ENCODE data around the gene ADD2. TPM values are rescaled to one million over a fixed set of nuclear protein-coding genes. Genes with fewer than 3 reads are reported as not detected.

Gene ADD2
- total RNA-seq, 1 donor from 2014 or later: 4.8 TPM

DNA sequence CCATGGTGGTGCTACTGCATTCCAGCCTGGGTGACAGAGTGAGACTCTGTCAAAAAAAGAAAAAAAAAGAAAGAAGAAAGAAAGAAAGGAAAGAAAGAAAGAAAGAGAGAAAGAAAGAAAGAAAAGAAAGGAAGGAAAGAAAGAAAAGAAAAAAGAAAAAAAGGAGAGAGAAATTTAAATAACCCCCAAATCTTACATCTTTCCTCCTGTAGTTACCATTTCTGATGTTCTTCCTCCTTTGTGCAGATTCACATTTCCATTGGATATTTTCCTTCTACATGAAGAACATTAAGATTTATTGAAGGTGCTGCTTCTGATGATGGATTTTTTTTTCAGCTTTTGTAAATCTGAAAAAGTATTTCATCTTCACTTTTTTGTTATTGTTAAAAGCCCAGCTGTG, 117.0 kb downstream of the ADD2 start:
- Mint-ChIP-seq H3K9me3 (ENCODE audit: unreplicated experiment) (peaks cover 4% of the 10 kb centered on the region), H3K4me1 (ENCODE audit: low read depth, unreplicated experiment) (no peaks in the 10 kb centered on the region), H3K27me3 (ENCODE audit: low read depth, unreplicated experiment) (peaks cover 26% of the 10 kb centered on the region), H3K27ac (ENCODE audit: unreplicated experiment) (no peak overlapping the region), H3K4me3 (ENCODE audit: unreplicated experiment) (no peak overlapping the region), H3K36me3 (ENCODE audit: low read depth, unreplicated experiment) (no peaks in the 10 kb centered on the region)
- H3K9me3 ChIP-seq (ENCODE audit: insufficient read depth, low read depth, low read length): no peaks in the 10 kb centered on the region
- H2AFZ ChIP-seq (ENCODE audit: low read depth, low read length): no peak overlapping the region
- H3K36me3 ChIP-seq (ENCODE audit: insufficient read depth, low read length): no peaks in the 10 kb centered on the region
- no peak for TF ChIP-seq EZH2 (IDR thresholded peaks at IDR 0.05; ENCODE audit: insufficient read depth, low read length)
- TF ChIP-seq, protein P1, sequence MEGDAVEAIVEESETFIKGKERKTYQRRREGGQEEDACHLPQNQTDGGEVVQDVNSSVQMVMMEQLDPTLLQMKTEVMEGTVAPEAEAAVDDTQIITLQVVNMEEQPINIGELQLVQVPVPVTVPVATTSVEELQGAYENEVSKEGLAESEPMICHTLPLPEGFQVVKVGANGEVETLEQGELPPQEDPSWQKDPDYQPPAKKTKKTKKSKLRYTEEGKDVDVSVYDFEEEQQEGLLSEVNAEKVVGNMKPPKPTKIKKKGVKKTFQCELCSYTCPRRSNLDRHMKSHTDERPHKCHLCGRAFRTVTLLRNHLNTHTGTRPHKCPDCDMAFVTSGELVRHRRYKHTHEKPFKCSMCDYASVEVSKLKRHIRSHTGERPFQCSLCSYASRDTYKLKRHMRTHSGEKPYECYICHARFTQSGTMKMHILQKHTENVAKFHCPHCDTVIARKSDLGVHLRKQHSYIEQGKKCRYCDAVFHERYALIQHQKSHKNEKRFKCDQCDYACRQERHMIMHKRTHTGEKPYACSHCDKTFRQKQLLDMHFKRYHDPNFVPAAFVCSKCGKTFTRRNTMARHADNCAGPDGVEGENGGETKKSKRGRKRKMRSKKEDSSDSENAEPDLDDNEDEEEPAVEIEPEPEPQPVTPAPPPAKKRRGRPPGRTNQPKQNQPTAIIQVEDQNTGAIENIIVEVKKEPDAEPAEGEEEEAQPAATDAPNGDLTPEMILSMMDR (IDR thresholded peaks at IDR 0.05; ENCODE audit: insufficient read depth, low read depth, low read length): no peak
- H3K4me2 ChIP-seq (ENCODE audit: low read length): no peak overlapping the region
- peaks cover 18% of the 10 kb centered on the region for H3K27me3 ChIP-seq (ENCODE audit: insufficient read depth, low read length)
- DNase-seq (ENCODE audit: low read depth) (no peak), FAIRE-seq (no peak)
- no peak overlapping the region for H3K9ac ChIP-seq (ENCODE audit: low read length)
- H3K4me3 ChIP-seq (ENCODE audit: insufficient read depth, low read depth, low read length): no peak overlapping the region
- H3K4me1 ChIP-seq (ENCODE audit: insufficient read depth, low read length): no peaks in the 10 kb centered on the region
- no peak overlapping the region for H3K27ac ChIP-seq (ENCODE audit: low read depth, low read length)
- no peaks in the 10 kb centered on the region for H4K20me1 ChIP-seq (ENCODE audit: insufficient read depth, low read length)
- H3K79me2 ChIP-seq (ENCODE audit: insufficient read depth, low read length): no peaks in the 10 kb centered on the region

DNA sequence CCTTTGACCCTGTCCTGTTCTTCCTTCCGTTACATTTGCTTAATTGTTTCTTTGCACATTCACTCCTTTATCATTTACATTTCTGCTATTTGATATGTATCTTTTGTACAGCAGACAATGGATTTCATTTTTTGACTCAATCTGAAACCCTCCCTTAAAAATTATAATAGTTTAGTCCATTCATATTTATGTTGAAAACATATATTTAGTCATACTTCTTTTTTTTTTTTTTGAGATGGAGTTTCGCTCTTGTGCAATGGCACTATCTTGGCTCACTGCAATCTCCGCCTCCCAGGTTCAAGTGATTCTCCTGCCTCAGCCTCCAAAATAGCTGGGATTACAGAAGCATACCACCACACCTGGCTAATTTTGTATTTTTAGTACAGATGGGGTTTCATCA, 119.0 kb downstream of the ADD2 start:
- H3K4me3 Mint-ChIP-seq (ENCODE audit: unreplicated experiment): no peak overlapping the region
- Histone ChIP-seq H3K9me3 (ENCODE audit: insufficient read depth, low read depth, low read length) (no peaks in the 10 kb centered on the region), H3K4me2 (ENCODE audit: low read length) (no peak overlapping the region), H3K4me3 (ENCODE audit: insufficient read depth, low read depth, low read length) (no peak overlapping the region), H4K20me1 (ENCODE audit: insufficient read depth, low read length) (no peaks in the 10 kb centered on the region), H3K36me3 (ENCODE audit: insufficient read depth, low read length) (no peaks in the 10 kb centered on the region), H3K27ac (ENCODE audit: low read depth, low read length) (no peak overlapping the region), H3K9ac (ENCODE audit: low read length) (no peak overlapping the region), H3K27me3 (ENCODE audit: insufficient read depth, low read length) (peaks cover 28% of the 10 kb centered on the region), H3K79me2 (ENCODE audit: insufficient read depth, low read length) (no peaks in the 10 kb centered on the region), H2AFZ (ENCODE audit: low read depth, low read length) (no peak overlapping the region), H3K4me1 (ENCODE audit: insufficient read depth, low read length) (no peaks in the 10 kb centered on the region)
- H3K27ac Mint-ChIP-seq (ENCODE audit: unreplicated experiment): no peak overlapping the region
- H3K4me1 Mint-ChIP-seq (ENCODE audit: low read depth, unreplicated experiment): no peaks in the 10 kb centered on the region
- no peaks in the 10 kb centered on the region for H3K36me3 Mint-ChIP-seq (ENCODE audit: low read depth, unreplicated experiment)
- FAIRE-seq (no peak), DNase-seq (ENCODE audit: low read depth) (no peak)
- TF ChIP-seq, protein P1 (IDR thresholded peaks at IDR 0.05; ENCODE audit: insufficient read depth, low read depth, low read length): no peak
- TF ChIP-seq EZH2 (IDR thresholded peaks at IDR 0.05; ENCODE audit: insufficient read depth, low read length): no peak
- peaks cover 2% of the 10 kb centered on the region for H3K9me3 Mint-ChIP-seq (ENCODE audit: unreplicated experiment)
- peaks cover 18% of the 10 kb centered on the region for H3K27me3 Mint-ChIP-seq (ENCODE audit: low read depth, unreplicated experiment)

DNA sequence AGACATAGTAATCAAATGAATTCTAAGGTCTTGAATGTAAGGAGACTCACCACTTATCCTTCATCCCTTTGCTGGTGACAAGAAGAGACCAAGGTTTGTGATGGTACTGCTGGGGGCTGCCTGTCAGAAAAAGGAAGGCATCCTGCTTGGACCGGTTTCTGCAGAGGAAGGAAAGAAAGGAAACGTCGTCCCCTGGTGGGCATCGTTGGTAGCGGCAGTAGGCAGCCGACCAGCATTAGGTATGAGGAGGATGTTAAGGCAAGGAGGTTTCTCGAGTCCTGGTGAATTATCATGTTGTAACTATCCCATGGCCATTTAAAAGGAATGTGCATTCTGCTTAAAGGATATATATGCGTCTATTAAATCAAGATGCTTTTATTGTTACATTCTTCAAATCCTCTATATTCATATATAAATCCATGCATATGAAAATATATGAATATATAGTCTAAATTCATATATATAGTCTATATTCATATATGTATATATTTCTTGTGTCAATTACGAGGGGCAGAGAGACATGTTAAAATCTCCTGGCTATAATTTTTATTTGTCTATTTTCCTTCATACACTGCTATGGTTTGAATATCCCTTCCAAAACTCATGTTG, 120.0 kb downstream of the ADD2 start:
- no peaks in the 10 kb centered on the region for H3K79me2 ChIP-seq (ENCODE audit: insufficient read depth, low read length)
- H3K9me3 ChIP-seq (ENCODE audit: insufficient read depth, low read depth, low read length): no peaks in the 10 kb centered on the region
- no peak overlapping the region for H3K9ac ChIP-seq (ENCODE audit: low read length)
- TF ChIP-seq EZH2 (IDR thresholded peaks at IDR 0.05; ENCODE audit: insufficient read depth, low read length): no peak
- TF ChIP-seq, protein P1 (IDR thresholded peaks at IDR 0.05; ENCODE audit: insufficient read depth, low read depth, low read length): peak; percentile 99
- no peak overlapping the region for H3K27ac ChIP-seq (ENCODE audit: low read depth, low read length)
- peaks cover 2% of the 10 kb centered on the region for H3K9me3 Mint-ChIP-seq (ENCODE audit: unreplicated experiment)
- no peak overlapping the region for H3K4me3 Mint-ChIP-seq (ENCODE audit: unreplicated experiment)
- DNase-seq (ENCODE audit: low read depth) (peak; percentile 12), FAIRE-seq (peak; percentile 20)
- no peaks in the 10 kb centered on the region for H3K4me1 ChIP-seq (ENCODE audit: insufficient read depth, low read length)
- H3K27ac Mint-ChIP-seq (ENCODE audit: unreplicated experiment): no peak overlapping the region
- no peak overlapping the region for H3K4me3 ChIP-seq (ENCODE audit: insufficient read depth, low read depth, low read length)
- H3K36me3 Mint-ChIP-seq (ENCODE audit: low read depth, unreplicated experiment): no peaks in the 10 kb centered on the region
- no peaks in the 10 kb centered on the region for H3K4me1 Mint-ChIP-seq (ENCODE audit: low read depth, unreplicated experiment)
- no peak overlapping the region for H3K4me2 ChIP-seq (ENCODE audit: low read length)
- H4K20me1 ChIP-seq (ENCODE audit: insufficient read depth, low read length): no peaks in the 10 kb centered on the region
- no peaks in the 10 kb centered on the region for H3K36me3 ChIP-seq (ENCODE audit: insufficient read depth, low read length)
- no peak overlapping the region for H2AFZ ChIP-seq (ENCODE audit: low read depth, low read length)
- H3K27me3 Mint-ChIP-seq (ENCODE audit: low read depth, unreplicated experiment): peaks cover 14% of the 10 kb centered on the region
- peaks cover 27% of the 10 kb centered on the region for H3K27me3 ChIP-seq (ENCODE audit: insufficient read depth, low read length)
